ENCODE results near the gene CYTL1.

GRCh38 chr4:5030927-5031326 lies 11.7 kb upstream of the CYTL1 start:
- TF ChIP-seq EZH2 (IDR thresholded peaks at IDR 0.05; ENCODE audit: borderline replicate concordance, low read depth, low read length, severe bottlenecking) = no peak
- TF ChIP-seq POLR2A (IDR thresholded peaks at IDR 0.05; ENCODE audit: low read depth, low read length) = no peak
